Calu3 (cell line): Measurements from ENCODE around the gene ACTA1. TPM values are rescaled to one million over a fixed set of nuclear protein-coding genes. Genes with fewer than 3 reads are reported as not detected.

ENCODE experiments used
- BruUV-seq: library from RNA; stranded (reverse); fragments of 400-500 nt; replicated peaks from 2 replicates; lab custom pipeline; 2021; lab: Mats Ljungman, UMichigan
- CTCF ChIA-PET: fragments of 300-600 bp; sonication (Branson Sonifier 250); formaldehyde crosslinking; loops from one replicate; lab custom pipeline; 2022; ENCODE audit warnings: antibody characterized with exemption; lab: Charles Lee
- DNase-seq: peaks from one replicate; pipeline ENCODE4 v3.0.0; 2022
- H3K27ac Mint-ChIP-seq: one replicate; pipeline ENCODE4 v1.8.0; 2022; ENCODE audit warnings: mixed read lengths; ENCODE audit not compliant: unreplicated experiment
- H3K27me3 Mint-ChIP-seq: one replicate; pipeline ENCODE4 v1.8.0; 2022; ENCODE audit warnings: mixed read lengths; ENCODE audit not compliant: unreplicated experiment
- H3K36me3 Mint-ChIP-seq: one replicate; pipeline ENCODE4 v1.8.0; 2022; ENCODE audit warnings: mild to moderate bottlenecking, moderate library complexity, mixed read lengths; ENCODE audit not compliant: insufficient read depth, unreplicated experiment
- H3K4me1 Mint-ChIP-seq: one replicate; pipeline ENCODE4 v1.8.0; 2022; ENCODE audit warnings: mild to moderate bottlenecking, low read depth, mixed read lengths; ENCODE audit not compliant: unreplicated experiment
- H3K4me3 Mint-ChIP-seq: one replicate; pipeline ENCODE4 v1.8.0; 2022; ENCODE audit warnings: mild to moderate bottlenecking, low read depth, moderate library complexity, mixed read lengths; ENCODE audit not compliant: unreplicated experiment
- H3K9me3 Mint-ChIP-seq: one replicate; pipeline ENCODE4 v1.8.0; 2022; ENCODE audit warnings: low read depth, mixed read lengths; ENCODE audit not compliant: unreplicated experiment
- CTCF ChIP-seq: fragments of 200-600 bp; IDR thresholded peaks from one replicate; pipeline ENCODE4 v1.8.0; 2022; ENCODE audit warnings: antibody characterized with exemption; ENCODE audit not compliant: unreplicated experiment
- intact Hi-C: fragments of 100-400 bp; cut with micrococcal nuclease; formaldehyde crosslinking; loops from one replicate; pipeline ENCODE4 v1.10.0; 2022; ENCODE audit not compliant: unreplicated experiment
- total RNA-seq: library from RNA; stranded (reverse); gene quantifications from 2 replicates; pipeline ENCODE4 v1.2.3, GENCODE V29; 2022

The ACTA1 gene
- total RNA-seq, 1 experiment from 2014 or later, result 0.45 TPM

GRCh38 chr1:229440851-229441537, 7.1 kb upstream of the ACTA1 start:
- Mint-ChIP-seq H3K27me3 (no peaks in the 10 kb centered on the region), H3K9me3 (no peaks in the 10 kb centered on the region), H3K36me3 (peaks cover under 1% of the 10 kb centered on the region), H3K27ac (no peak overlapping the region), H3K4me1 (no peaks in the 10 kb centered on the region), H3K4me3 (no peak overlapping the region)
- CTCF ChIA-PET, result no interaction called here
- no TSS peak for BruUV-seq
- intact Hi-C loops, result no loop called here
- no peak for DNase-seq
- TF ChIP-seq CTCF, result no peak

DNA sequence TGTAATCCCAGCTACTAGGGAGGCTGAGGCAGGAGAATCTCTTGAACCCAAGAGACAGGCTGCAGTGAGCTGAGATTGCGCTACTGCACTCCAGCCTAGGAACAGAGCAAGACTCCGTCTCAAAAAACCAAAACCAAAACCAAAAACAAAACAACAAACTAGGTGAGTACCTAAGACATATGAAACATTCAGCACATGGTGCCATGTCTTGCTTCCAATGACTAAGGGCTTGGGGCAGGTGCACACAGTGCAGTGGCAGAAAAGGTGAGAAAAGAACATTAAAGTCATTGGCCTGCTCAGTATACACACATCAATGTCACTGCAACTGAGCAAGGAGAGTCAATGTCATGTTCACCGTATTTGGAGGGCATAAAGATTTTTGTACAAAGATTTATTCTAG, 4.1 kb upstream of the ACTA1 start:
- Mint-ChIP-seq H3K27me3 (peaks cover 20% of the 10 kb centered on the region), H3K36me3 (peaks cover 5% of the 10 kb centered on the region), H3K4me3 (no peak overlapping the region), H3K9me3 (no peaks in the 10 kb centered on the region), H3K27ac (no peak overlapping the region), H3K4me1 (no peaks in the 10 kb centered on the region)
- DNase-seq, result no peak
- intact Hi-C loops, result no loop called here
- no TSS peak for BruUV-seq
- no peak for TF ChIP-seq CTCF
- CTCF ChIA-PET, result interaction anchor here (0.6 kb wide), 1 partner anchor 443 kb away, joined by 3 read pairs; no protein-coding TSS in a partner anchor

GRCh38 chr1:229437443-229437842, 3.5 kb upstream of the ACTA1 start:
- intact Hi-C loops, result no loop called here
- Mint-ChIP-seq H3K27ac (no peak overlapping the region), H3K4me1 (no peaks in the 10 kb centered on the region), H3K4me3 (no peak overlapping the region), H3K36me3 (peaks cover 5% of the 10 kb centered on the region), H3K27me3 (peaks cover 24% of the 10 kb centered on the region), H3K9me3 (no peaks in the 10 kb centered on the region)
- CTCF ChIA-PET, result interaction anchor here (0.6 kb wide), 1 partner anchor 442 kb away, joined by 3 read pairs; no protein-coding TSS in a partner anchor
- TF ChIP-seq CTCF, result no peak
- no TSS peak for BruUV-seq
- DNase-seq, result no peak

DNA sequence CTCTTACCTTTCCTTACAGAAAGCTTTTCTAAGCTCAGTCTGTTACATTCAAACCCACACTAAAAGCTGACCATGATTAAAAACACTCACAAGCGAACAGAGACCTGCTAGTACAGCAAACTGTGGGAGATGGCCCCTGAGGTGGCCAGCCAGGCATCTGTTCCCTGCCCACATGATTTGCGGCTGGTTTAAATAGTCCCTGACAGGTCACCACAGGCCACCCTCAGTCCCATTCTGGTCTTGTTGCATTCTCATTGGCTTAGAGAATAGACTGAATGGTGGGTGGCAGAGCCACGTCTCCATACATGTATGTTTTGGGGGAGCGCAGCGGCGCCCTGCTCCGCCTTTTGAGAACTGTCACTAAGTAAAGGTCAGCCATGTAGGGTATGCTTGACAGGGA, 2.3 kb upstream of the ACTA1 start:
- no peak for TF ChIP-seq CTCF
- H3K27me3 Mint-ChIP-seq, result peaks cover 35% of the 10 kb centered on the region

More for the DNA sequence above, 2.3 kb upstream of the ACTA1 start:
- Mint-ChIP-seq H3K27ac (no peak overlapping the region), H3K9me3 (no peaks in the 10 kb centered on the region), H3K36me3 (peaks cover 5% of the 10 kb centered on the region), H3K4me1 (no peaks in the 10 kb centered on the region), H3K4me3 (no peak overlapping the region)
- no TSS peak for BruUV-seq
- intact Hi-C loops, result no loop called here
- no peak for DNase-seq
- CTCF ChIA-PET, result no interaction called here
